Hematopoietic multipotent progenitor cell treated with erythropoietin and hydrocortisone succinate and interleukin-3 and kit ligand, for 8 days (in vitro differentiated cells): ENCODE data around the gene PA2G4.
"Not testable (repeated sequence)": the region's sequence is repeated elsewhere in the genome, so short reads cannot be mapped to it uniquely, and the experiment has no call there.

ENCODE experiments used
- DNase-seq: peaks from one replicate; pipeline ENCODE4 v3.0.0-alpha.2; 2015

The PA2G4 gene

GRCh38 chr12:56104109-56104814 lies at the start of gene PA2G4:
Gene PA2G4 (plus strand): TSS chr12:56104559. CDS start chr12:56104738, 179 bp downstream.
- peak; percentile 99 for DNase-seq

GRCh38 chr12:56059964-56060363 lies 44.4 kb upstream of the PA2G4 start:
- DNase-seq: not testable (repeated sequence)

GRCh38 chr12:56061982-56062381 lies 42.4 kb upstream of the PA2G4 start:
- DNase-seq: no peak

- DNase-seq: no peak
Measured at GRCh38 chr12:56062996-56063395, 41.4 kb upstream of the PA2G4 start.

- no peak for DNase-seq
Measured at GRCh38 chr12:56071648-56072047, 32.7 kb upstream of the PA2G4 start.

- DNase-seq: no peak
Measured at GRCh38 chr12:56074396-56074795, 30.0 kb upstream of the PA2G4 start.

GRCh38 chr12:56077966-56078365 lies 26.4 kb upstream of the PA2G4 start:
- not testable (repeated sequence) for DNase-seq

GRCh38 chr12:56078427-56078826 lies 25.9 kb upstream of the PA2G4 start:
- DNase-seq: no peak

- peak; percentile 64 for DNase-seq
Measured at GRCh38 chr12:56078931-56079722, 25.2 kb upstream of the PA2G4 start.

GRCh38 chr12:56079723-56080555 lies 24.4 kb upstream of the PA2G4 start, which contains the start of gene ERBB3:
Gene ERBB3 (plus strand): TSS chr12:56080165. CDS start chr12:56080301, 136 bp downstream.
- peak; percentile 58 for DNase-seq

- DNase-seq: no peak
Measured at GRCh38 chr12:56080556-56081138, 23.7 kb upstream of the PA2G4 start.

GRCh38 chr12:56081393-56082347 lies 22.7 kb upstream of the PA2G4 start:
- DNase-seq: no peak

- DNase-seq: no peak
Measured at GRCh38 chr12:56082382-56082781, 22.0 kb upstream of the PA2G4 start.

GRCh38 chr12:56082967-56083366 lies 21.4 kb upstream of the PA2G4 start:
- DNase-seq: no peak

GRCh38 chr12:56084958-56085543 lies 19.3 kb upstream of the PA2G4 start:
- DNase-seq: peak; percentile 65

- no peak for DNase-seq
Measured at GRCh38 chr12:56086096-56086495, 18.3 kb upstream of the PA2G4 start.

- no peak for DNase-seq
Measured at GRCh38 chr12:56086608-56087007, 17.8 kb upstream of the PA2G4 start.

GRCh38 chr12:56087220-56087619 lies 17.1 kb upstream of the PA2G4 start:
- no peak for DNase-seq

GRCh38 chr12:56097738-56098137 lies 6.6 kb upstream of the PA2G4 start:
- no peak for DNase-seq

- DNase-seq: no peak
Measured at GRCh38 chr12:56098592-56098991, 5.8 kb upstream of the PA2G4 start.

- DNase-seq: no peak
Measured at GRCh38 chr12:56099787-56100186, 4.6 kb upstream of the PA2G4 start.
